GM18526 (cell line): Measurements from ENCODE around the gene KCTD21.

Experiments used
- POLR2A ChIP-seq: IDR thresholded peaks from 3 replicates; pipeline ENCODE4 v1.6.1; 2011; ENCODE audit not compliant: insufficient read length; ENCODE audit errors: extremely low read depth

Gene KCTD21

GRCh38 chr11:78149646-78150045, 38.8 kb downstream of the KCTD21 start:
- no peak for TF ChIP-seq POLR2A

DNA sequence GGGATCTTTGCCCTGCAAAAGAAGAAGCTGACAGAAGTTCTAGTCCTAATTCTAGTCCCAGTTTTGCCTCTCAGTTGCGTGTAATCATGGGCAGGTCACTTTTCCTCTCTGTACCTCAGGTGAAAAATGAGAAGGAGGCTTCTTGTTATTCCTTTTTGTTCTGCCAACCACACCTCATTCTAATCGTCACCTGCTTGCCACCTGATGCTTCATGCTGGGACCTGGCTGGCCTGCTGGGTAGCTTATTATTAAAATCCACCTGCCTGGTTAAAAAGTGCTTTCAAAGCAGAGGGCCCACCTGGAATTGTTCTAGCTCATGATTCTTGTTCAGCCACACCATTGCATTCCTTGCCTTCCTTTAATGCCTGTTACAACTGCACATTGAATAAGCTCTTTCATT, 40.6 kb downstream of the KCTD21 start:
- no peak for TF ChIP-seq POLR2A

- no peak for TF ChIP-seq POLR2A
These were observed 42.9 kb downstream of the KCTD21 start for GRCh38 chr11:78145511-78146025.

- TF ChIP-seq POLR2A = no peak
These were observed 47.9 kb downstream of the KCTD21 start for GRCh38 chr11:78140392-78141077.

- TF ChIP-seq POLR2A = peak; percentile 85
These were observed 48.7 kb downstream of the KCTD21 start, which contains the start of gene ALG8 for GRCh38 chr11:78139422-78140391. Gene ALG8, minus strand, starts transcription at chr11:78139626. Its CDS starts 38 bp downstream, at chr11:78139588.

- no peak for TF ChIP-seq POLR2A
These were observed 49.6 kb downstream of the KCTD21 start for GRCh38 chr11:78138694-78139421.

DNA sequence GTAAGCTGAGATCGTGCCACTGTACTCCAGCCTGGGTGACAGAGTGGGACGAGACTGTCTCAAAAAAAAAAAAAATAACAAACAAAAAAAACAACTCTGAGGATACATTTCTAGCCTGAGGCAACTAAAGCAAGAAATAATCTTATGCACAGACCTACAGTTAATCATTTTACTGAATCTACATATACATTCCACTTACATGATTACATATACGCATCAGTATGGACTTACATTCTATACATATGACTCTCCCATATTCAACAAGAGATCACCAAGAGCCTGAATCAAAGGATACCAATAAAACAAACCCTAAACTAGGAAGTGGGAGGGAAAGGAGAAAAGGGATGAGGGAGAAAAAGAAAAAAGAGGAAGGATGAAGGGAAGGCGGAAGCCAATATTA, 50.1 kb downstream of the KCTD21 start:
- TF ChIP-seq POLR2A = no peak

GRCh38 chr11:78132475-78132874, 56.0 kb downstream of the KCTD21 start:
- no peak for TF ChIP-seq POLR2A

- no peak for TF ChIP-seq POLR2A
These were observed 56.5 kb downstream of the KCTD21 start for GRCh38 chr11:78131956-78132355.

- TF ChIP-seq POLR2A = no peak
These were observed 61.0 kb downstream of the KCTD21 start for GRCh38 chr11:78127403-78127802.
